Activated T-helper 17 cell treated with anti-CD3 and anti-CD28 coated beads, Interleukin-2, amount 50 U/mL, for 72 hours (primary cell): ENCODE data around the gene MALL. TPM values are rescaled to one million over a fixed set of nuclear protein-coding genes. Genes with fewer than 3 reads are reported as not detected.
"Not testable (repeated sequence)": the region's sequence is repeated elsewhere in the genome, so short reads cannot be mapped to it uniquely, and the experiment has no call there.

Source experiments
- ATAC-seq: fragments of 150-1000 bp; cut with Tn5 transposase; replicated peaks from 2 replicates; pipeline ENCODE4 v1.10.0; 2021; ENCODE audit warnings: mild to moderate bottlenecking, moderate library complexity
- H3K27ac Mint-ChIP-seq: one replicate; pipeline ENCODE4 v1.8.0; 2022; ENCODE audit warnings: mixed read lengths
- H3K27me3 Mint-ChIP-seq: one replicate; pipeline ENCODE4 v1.8.0; 2022; ENCODE audit warnings: mixed read lengths
- H3K36me3 Mint-ChIP-seq: one replicate; pipeline ENCODE4 v1.8.0; 2022; ENCODE audit warnings: low read depth, mild to moderate bottlenecking, mixed read lengths
- H3K4me1 Mint-ChIP-seq: one replicate; pipeline ENCODE4 v1.8.0; 2022; ENCODE audit warnings: mixed read lengths
- H3K4me3 Mint-ChIP-seq: one replicate; pipeline ENCODE4 v1.8.0; 2022; ENCODE audit warnings: mild to moderate bottlenecking, mixed read lengths
- H3K9me3 Mint-ChIP-seq: one replicate; pipeline ENCODE4 v1.8.0; 2022; ENCODE audit warnings: mixed read lengths
- total RNA-seq, 2 donors: library from RNA; stranded (reverse); gene quantifications; one replicate each; pipeline ENCODE4 v1.2.3, GENCODE V29; 2022

Gene MALL
- total RNA-seq, 2 donors from 2014 or later = 0.13 TPM; not detected in 1

DNA sequence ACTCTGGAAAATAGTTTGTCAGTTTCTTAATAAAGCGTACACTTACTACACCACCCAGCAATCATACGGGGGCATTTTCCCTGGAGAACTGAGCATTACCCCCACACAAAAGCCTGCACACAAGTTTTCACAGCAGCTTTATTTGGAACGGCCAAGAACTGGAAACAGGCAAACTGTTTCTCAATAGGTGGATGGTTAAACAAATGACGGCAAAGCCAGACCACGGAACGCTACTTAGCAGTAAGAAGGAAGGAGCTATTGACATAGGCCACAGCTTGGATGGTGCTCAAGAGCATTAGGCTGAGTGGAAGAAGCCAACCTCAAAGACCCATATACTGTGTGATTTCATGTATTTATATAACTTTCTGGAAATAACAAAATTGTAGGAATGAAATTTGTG lies 9.0 kb downstream of the MALL start:
- Mint-ChIP-seq H3K36me3 (no peaks in the 10 kb centered on the region), H3K4me3 (no peak overlapping the region), H3K9me3 (peaks cover 4% of the 10 kb centered on the region), H3K27me3 (peaks cover 63% of the 10 kb centered on the region), H3K4me1 (peaks cover 6% of the 10 kb centered on the region), H3K27ac (no peak overlapping the region)
- ATAC-seq = no peak

DNA sequence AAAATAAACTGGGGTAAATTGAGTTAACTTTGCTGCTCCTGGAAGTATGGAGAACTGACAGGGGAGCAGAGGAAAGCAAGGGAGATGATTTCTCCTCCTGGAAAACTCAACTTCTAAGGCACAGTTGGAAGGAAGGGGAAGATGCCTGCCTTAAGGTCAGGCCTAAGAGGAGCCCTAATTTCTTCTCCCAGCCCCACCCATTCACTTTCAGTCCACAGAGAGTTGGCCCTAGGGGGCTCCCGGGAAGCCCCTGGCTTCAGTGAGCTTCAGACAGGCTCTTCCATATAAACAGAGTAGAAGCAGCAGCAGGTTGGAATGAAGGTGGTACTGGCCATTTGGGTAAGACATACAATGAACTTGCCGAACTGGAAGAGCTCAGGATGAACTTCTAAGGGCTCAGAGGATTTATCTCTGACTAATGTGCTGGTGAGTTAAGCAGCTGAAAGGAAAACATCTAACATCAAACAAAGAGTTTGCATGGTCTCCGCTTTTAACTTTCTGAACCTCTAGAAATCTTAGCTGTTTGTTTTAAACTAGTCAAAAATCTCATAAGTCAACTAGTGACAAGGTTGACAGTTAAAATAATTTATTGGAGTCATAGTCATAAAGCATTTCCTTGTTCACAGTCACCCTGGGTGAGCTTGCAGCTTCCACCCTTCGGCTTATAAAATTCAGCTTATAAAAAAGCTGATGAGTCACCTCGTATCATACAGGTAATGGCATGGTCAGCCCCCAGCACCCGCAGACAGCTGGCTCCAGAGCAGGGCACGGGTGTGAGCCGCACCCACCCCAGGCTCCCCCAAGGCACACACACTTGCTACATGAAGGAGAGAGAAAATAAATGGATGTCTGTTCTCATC lies 9.8 kb downstream of the MALL start:
- no peaks in the 10 kb centered on the region for H3K36me3 Mint-ChIP-seq
- no peak overlapping the region for H3K27ac Mint-ChIP-seq
- peaks cover 6% of the 10 kb centered on the region for H3K4me1 Mint-ChIP-seq
- peaks cover 4% of the 10 kb centered on the region for H3K9me3 Mint-ChIP-seq
- no peak for ATAC-seq
- H3K4me3 Mint-ChIP-seq = no peak overlapping the region
- H3K27me3 Mint-ChIP-seq = peaks cover 60% of the 10 kb centered on the region

DNA sequence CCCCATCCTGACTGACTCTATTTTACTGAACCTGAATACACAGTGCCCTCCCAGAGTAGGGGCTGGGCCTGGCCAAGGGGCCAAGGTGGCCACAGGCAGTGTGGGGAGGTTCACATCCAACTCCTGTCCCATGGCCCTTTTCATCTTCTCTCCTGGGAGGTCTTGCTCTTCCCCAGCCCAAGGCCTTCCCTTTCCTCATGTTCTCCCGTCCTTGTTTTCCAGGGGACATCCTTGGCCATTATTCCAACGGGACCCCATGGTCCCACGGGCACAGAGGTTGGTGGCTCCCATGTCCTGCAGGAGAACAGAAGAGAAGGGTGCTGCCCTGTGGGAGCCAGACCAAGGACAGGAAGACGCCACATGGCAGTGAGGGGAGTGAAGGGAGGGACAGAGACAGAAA lies 10.4 kb downstream of the MALL start:
- Mint-ChIP-seq H3K36me3 (no peaks in the 10 kb centered on the region), H3K9me3 (peaks cover 3% of the 10 kb centered on the region), H3K27ac (no peak overlapping the region), H3K4me1 (peaks cover 4% of the 10 kb centered on the region), H3K27me3 (peaks cover 56% of the 10 kb centered on the region), H3K4me3 (no peak overlapping the region)
- no peak for ATAC-seq

DNA sequence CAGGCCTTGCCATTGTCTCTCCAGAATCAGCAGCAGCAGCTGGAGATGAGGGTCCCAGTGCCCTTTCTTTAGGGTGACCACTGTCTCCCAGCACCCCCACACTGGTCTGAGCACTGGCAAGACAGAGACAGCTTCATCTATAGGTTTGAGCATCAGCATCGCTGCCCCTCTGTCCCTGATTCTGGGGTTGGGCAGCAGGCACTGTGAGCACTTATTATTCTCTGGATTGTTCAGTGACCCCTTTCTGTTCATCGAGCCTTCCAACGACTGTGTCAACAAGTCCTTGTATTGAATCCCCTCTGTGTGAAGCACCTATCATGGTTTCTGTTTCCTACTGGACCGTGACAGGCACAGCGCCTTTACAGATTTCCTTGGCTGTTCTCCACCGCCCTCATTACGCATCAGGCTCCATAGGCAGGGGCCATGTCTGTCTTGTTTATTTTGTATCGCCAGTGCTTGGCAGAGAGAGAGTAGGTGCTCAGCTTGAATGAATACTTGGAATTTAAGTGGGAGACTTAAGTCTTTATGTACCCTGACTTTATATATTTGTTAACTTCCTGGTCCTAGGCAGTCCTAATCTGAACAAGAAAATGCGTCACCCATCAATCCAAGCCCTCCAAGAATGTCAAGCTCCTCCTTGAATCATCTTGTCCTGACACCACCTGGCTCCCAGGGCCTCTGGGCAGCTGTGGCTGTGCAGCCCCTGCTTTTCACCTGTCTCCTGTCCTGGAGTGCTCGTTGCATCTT lies 11.4 kb downstream of the MALL start:
- H3K9me3 Mint-ChIP-seq = no peaks in the 10 kb centered on the region
- no peak for ATAC-seq
- H3K36me3 Mint-ChIP-seq = no peaks in the 10 kb centered on the region
- H3K27me3 Mint-ChIP-seq = peaks cover 51% of the 10 kb centered on the region
- no peak overlapping the region for H3K27ac Mint-ChIP-seq
- no peaks in the 10 kb centered on the region for H3K4me1 Mint-ChIP-seq
- no peak overlapping the region for H3K4me3 Mint-ChIP-seq

DNA sequence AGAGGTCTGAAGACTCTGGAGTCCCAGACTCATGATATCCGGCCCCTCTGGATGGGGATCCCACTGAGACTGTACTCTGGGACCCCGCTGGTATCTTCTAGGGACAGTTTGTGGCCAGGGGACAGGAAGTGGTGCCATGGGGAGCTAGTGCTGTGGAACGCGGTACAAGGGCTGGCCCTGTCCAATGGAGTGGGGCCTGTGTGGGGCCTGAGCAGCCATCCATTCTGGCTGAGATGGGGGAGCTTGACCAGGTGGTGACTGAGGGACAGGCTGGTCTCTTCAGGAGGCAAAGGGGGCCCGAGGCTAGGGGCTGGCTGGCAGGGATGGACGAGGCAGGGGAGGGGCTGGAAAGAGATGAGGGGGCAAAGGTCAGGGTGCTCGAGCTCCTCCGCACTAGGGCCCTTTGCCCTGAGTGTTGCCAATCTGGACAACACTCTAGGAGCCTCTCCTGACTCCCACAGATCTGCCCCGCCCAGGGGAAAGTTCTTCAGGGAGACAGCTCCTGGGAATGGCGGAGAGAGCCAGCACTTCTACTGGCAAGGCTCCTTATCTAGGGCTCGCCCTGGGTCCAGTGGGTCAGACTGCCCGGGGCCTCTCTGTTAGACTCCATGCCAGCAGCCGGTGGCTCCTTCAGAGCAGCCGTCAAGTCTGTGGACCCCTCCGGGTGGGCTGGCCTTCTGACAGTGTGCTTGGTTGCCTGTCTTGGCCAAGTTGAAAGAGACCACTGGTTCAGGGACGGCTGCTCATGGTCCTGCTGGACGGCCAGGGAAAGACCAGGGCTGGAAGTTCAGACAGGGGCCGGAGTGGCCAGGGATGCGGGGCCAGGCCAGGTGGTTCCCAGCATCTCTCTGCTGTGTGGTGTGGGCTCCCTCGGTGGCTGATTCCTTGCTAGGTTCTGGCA lies 12.3 kb downstream of the MALL start:
- Mint-ChIP-seq H3K36me3 (no peaks in the 10 kb centered on the region), H3K27me3 (peaks cover 44% of the 10 kb centered on the region), H3K4me3 (no peak overlapping the region), H3K9me3 (peaks cover 2% of the 10 kb centered on the region), H3K4me1 (no peaks in the 10 kb centered on the region), H3K27ac (peak overlapping the region; percentile 81)
- no peak for ATAC-seq

DNA sequence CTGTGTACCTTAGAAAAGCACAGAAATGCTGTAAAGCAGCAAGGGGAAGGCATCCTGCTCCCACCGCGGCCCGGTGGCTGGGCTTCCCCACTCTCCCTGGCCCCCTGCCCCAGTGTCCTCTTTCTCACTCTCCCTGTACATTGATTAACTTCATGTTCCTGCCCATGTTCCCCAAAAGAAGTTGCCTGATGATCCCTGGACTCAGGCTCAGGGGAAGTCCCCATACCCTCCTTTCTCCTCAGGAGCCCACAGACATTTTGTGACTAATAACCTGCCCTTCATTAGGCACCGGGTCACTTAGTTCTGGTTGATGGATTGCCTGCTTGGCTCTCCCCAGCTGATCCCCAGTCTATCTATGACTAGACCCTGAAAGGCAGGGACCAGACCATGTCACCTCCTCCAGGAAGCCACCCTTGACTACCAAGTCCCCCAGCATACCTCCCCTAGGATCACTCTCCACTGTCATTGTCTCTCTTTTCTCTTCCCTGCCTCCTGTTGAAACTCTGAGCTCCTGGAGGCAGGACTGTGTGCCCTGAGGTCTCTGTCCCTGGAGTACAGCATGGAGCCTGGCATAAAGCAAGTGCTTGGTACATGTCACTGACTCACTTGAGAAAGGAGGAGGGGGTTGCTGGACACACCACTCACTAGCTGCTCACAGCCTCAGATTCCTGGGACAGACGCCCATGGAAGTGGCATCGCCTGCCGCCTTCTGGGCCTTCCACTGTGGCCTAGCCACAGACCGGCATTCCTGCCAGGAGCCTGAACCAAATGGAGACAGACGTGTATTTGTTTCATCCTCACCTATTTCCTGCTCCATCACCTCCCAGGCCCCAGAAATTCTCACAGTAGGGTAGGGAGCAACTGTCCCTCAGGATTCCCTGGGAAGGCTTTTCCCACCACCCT lies 13.5 kb downstream of the MALL start:
- peak; percentile 42 for ATAC-seq
- Mint-ChIP-seq H3K4me3 (no peak overlapping the region), H3K27ac (peak overlapping the region; percentile 81), H3K9me3 (peaks cover 4% of the 10 kb centered on the region), H3K36me3 (no peaks in the 10 kb centered on the region), H3K27me3 (peaks cover 38% of the 10 kb centered on the region), H3K4me1 (no peaks in the 10 kb centered on the region)

DNA sequence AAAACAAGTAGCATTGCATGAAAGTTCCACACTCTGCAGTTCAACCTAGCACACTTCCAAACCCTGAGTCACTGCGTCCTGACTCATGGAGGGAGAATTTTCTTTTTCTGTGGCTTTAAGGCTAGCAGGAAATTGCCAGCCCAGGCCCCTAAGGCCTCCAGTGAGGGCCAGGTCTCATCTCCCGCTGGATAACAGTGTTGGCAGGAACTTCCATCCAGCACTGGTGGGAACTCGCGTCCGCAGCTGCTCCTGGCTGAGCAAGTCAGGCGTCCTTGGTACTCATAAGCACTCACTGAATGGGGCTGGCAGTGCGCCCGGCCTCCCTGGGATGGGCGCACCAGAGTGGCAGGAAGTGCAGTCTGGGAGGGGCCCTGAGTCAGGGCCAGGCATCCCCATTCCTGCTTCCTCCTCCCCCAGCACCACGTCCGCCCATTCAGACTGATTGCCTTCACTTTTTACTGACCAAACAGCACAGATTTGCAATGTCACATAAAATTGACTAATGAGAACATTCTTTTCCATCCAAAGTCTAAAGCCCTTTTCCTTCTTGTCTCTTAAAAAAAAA lies 14.3 kb downstream of the MALL start:
- peak; percentile 71 for ATAC-seq
- H3K4me3 Mint-ChIP-seq = no peak overlapping the region
- H3K27me3 Mint-ChIP-seq = peaks cover 32% of the 10 kb centered on the region
- H3K9me3 Mint-ChIP-seq = peaks cover 4% of the 10 kb centered on the region
- H3K27ac Mint-ChIP-seq = peak overlapping the region; percentile 81
- H3K4me1 Mint-ChIP-seq = no peaks in the 10 kb centered on the region
- no peaks in the 10 kb centered on the region for H3K36me3 Mint-ChIP-seq

DNA sequence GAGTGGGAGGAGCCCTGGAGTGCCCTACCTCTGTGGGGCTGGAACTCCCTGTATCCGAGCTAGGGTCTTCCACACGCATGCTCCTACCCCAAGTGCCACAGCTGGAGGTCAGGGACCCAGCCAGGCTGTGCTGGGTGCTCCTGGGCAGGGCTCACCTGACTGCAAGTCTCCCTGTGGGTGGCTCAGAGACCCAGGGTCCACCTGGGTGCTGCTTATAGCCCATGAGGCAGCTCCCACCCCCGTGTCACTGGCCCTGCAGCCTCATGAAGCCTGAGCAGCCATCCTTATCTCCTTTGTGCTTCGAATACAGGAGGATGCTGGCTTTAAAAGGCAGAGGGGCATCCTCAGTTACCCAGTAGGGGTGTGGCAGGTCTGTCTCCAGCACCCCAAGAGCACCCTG lies 14.7 kb downstream of the MALL start:
- ATAC-seq, H3K4me1 Mint-ChIP-seq, H3K4me3 Mint-ChIP-seq, H3K9me3 Mint-ChIP-seq, H3K36me3 Mint-ChIP-seq, H3K27ac Mint-ChIP-seq: not testable (repeated sequence)
- H3K27me3 Mint-ChIP-seq = peaks cover 34% of the 10 kb centered on the region

DNA sequence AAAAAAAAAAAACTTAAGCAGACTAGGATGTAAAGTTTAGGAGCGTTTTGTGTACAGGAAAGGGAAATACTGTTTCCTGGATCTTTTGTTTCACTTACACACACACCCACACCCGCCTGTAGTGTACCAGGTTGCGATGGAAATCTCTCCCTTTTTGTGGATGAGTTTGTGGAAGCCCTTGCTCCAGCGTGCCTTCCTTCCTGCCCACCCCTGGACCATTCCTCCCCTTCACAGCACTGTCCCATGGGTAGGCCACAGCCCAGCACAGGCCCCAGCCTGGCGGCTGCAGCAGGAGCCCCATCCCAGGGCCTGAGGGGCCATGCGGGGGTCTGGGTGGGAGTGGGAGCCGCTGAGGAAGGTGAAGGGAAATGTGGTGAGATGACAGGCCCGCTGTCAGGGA lies 15.1 kb downstream of the MALL start:
- Mint-ChIP-seq H3K27ac (no peak overlapping the region), H3K4me3 (no peak overlapping the region), H3K36me3 (no peaks in the 10 kb centered on the region), H3K4me1 (no peaks in the 10 kb centered on the region), H3K27me3 (peaks cover 34% of the 10 kb centered on the region), H3K9me3 (peaks cover 4% of the 10 kb centered on the region)
- ATAC-seq = no peak

DNA sequence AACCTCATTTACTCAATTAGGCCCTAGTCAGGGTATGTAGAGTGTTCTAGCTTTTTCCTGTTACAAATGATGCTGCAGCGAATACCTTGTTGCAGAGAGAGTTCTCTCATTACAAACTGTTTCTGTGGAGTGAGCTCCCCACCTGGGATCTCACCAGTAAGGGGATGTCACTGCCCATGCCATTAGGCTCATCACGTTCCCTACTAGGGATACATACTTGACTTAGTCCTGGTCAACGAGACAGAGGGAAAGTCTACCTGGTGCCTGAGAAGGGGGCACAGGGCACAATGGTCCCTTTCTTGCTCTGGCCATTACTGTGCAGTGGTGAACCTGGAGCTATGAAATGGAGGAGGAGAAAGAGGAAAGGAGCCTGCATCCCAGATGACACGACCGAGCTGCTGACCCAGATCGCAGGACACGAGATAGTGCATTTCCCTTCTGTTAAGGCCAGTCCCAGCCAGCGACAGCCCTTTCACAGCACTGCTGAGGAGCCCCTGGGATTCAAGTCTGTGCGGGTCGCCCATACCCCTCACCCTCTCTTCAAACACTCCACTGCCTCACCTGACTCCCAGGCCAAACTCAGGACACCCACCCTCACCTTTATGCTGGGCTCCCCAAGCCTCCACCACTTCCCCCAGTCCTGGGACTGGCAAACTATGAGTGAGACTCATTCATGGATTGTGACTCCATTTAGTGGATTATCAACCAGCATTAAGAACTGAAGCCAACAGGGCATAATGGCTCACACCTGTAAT lies 16.0 kb downstream of the MALL start:
- Mint-ChIP-seq H3K4me1 (no peaks in the 10 kb centered on the region), H3K27ac (no peak overlapping the region), H3K4me3 (no peak overlapping the region), H3K27me3 (peaks cover 26% of the 10 kb centered on the region), H3K36me3 (no peaks in the 10 kb centered on the region), H3K9me3 (peaks cover 4% of the 10 kb centered on the region)
- ATAC-seq = no peak

DNA sequence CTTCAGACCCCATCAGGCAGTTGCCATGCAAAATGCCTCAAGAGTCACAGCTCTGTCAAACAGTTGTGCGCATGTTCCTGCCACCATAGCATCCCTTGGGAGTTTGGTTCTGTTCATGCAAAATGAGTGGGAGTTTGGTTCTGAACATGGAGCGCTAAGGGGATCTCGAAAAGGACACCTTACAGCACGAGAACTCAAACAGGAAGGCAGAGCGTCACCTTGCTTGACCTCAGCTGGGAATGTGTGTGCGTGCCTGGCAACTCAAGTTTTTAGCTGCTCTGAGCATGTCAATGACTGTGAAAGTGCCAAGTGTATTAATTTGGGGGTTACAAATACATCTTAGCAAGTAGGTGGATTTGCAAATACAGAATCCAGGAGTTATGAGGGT lies 16.6 kb downstream of the MALL start:
- H3K27ac Mint-ChIP-seq = no peak overlapping the region
- ATAC-seq = no peak
- H3K36me3 Mint-ChIP-seq = no peaks in the 10 kb centered on the region
- peaks cover 4% of the 10 kb centered on the region for H3K9me3 Mint-ChIP-seq
- H3K27me3 Mint-ChIP-seq = peaks cover 19% of the 10 kb centered on the region
- H3K4me1 Mint-ChIP-seq = no peaks in the 10 kb centered on the region
- no peak overlapping the region for H3K4me3 Mint-ChIP-seq

DNA sequence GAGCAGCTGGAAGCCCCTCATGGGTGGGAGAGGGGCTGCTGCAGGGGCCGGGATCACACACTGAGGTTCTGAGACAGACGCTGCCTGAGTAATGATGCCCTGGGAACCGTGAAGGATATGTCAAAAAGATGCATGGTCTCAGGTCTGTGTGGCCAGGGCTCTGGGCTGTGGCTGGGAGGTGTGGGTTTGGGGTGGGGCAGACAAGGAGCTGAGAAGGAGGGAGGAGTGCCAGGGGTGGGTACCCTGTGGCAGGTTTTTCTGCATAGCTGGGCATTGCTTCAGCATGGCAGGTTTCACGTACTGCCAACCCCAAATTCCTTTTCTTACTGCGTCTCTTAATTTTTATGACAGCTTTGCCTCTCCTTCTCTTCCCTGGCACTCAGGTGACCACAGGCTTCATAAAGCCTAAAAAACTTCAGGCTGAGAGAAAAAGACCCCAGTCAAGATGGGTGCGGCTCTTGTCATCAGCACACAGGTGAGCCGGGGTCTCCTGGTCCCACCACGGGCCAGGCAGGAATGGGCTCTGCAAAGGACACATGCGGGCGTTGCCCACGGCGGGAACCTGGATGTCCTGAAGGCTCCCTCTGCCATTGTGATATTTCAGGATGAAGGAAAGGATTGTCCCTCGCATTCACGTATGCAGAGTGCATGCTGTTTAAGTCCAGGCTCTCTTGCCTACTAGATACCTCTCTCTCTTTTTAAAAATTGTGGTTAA lies 18.0 kb downstream of the MALL start:
- H3K4me3 Mint-ChIP-seq = no peak overlapping the region
- ATAC-seq = no peak
- peaks cover 15% of the 10 kb centered on the region for H3K27me3 Mint-ChIP-seq
- no peaks in the 10 kb centered on the region for H3K4me1 Mint-ChIP-seq
- no peak overlapping the region for H3K27ac Mint-ChIP-seq
- H3K9me3 Mint-ChIP-seq = peaks cover 4% of the 10 kb centered on the region
- no peaks in the 10 kb centered on the region for H3K36me3 Mint-ChIP-seq
